Panc1 (cell line): ENCODE measurements around the gene HSPB3. TPM values are rescaled to one million over a fixed set of nuclear protein-coding genes. Genes with fewer than 3 reads are reported as not detected.

Experiments used
- ATAC-seq: fragments of 200-7000 bp; cut with Tn5 transposase; 2 replicates; pipeline ENCODE4 v1.9.1; 2020; ENCODE audit warnings: mild to moderate bottlenecking, moderate library complexity
- BruUV-seq: library from RNA; stranded (reverse); fragments of 400-500 nt; replicated peaks from 2 replicates; lab custom pipeline; 2021; lab: Mats Ljungman, UMichigan
- CTCF ChIA-PET: fragments of 300-600 bp; sonication (Branson Sonifier 250); formaldehyde crosslinking; loops from one replicate; lab custom pipeline; 2022; ENCODE audit warnings: antibody characterized with exemption; lab: Charles Lee
- POLR2A ChIA-PET: fragments of 300-600 bp; sonication (Branson Sonifier 250); formaldehyde crosslinking; loops from one replicate; lab custom pipeline; 2022; ENCODE audit warnings: antibody characterized with exemption; lab: Charles Lee
- DNase-seq: peaks from one replicate; pipeline ENCODE4 v3.0.0-alpha.2; 2010; ENCODE audit warnings: low read depth, low spot score
- H3K27ac ChIP-seq: 2 replicates; pipeline ENCODE4 v1.5.1; 2011; ENCODE audit warnings: mild to moderate bottlenecking, low read length, inconsistent platforms
- H3K27me3 ChIP-seq: fragments of 200-500 bp; sonication (Bioruptor generic); 2 replicates; pipeline ENCODE4 v1.6.0; 2014; ENCODE audit warnings: low read length, inconsistent platforms; ENCODE audit not compliant: control insufficient read depth, insufficient read depth
- H3K36me3 ChIP-seq: fragments of 200-500 bp; sonication (Bioruptor generic); 2 replicates; pipeline ENCODE4 v1.5.1; 2014; ENCODE audit warnings: inconsistent platforms, mild to moderate bottlenecking, low read length, moderate library complexity; ENCODE audit not compliant: control insufficient read depth, insufficient read depth
- H3K4me1 ChIP-seq: 2 replicates; pipeline ENCODE4 v1.5.1; 2011; ENCODE audit warnings: inconsistent platforms, mild to moderate bottlenecking, low read length, moderate library complexity; ENCODE audit not compliant: control insufficient read depth, insufficient read depth
- H3K4me3 ChIP-seq, 2 experiments: 2 replicates each; pipeline ENCODE4 v1.5.1; 2011 to 2012; ENCODE audit warnings: low read depth in 2 of 2, low read length in 2 of 2, mild to moderate bottlenecking in 2 of 2, inconsistent platforms in 1 of 2, moderate library complexity in 1 of 2
- H3K9me3 ChIP-seq: fragments of 200-500 bp; sonication (Bioruptor generic); 2 replicates; pipeline ENCODE4 v1.5.1; 2014; ENCODE audit warnings: low read depth, mild to moderate bottlenecking, inconsistent platforms, low read length, moderate library complexity; ENCODE audit not compliant: control insufficient read depth, insufficient read depth
- CTCF ChIP-seq: fragments of 450-650 bp; IDR thresholded peaks from 2 replicates; pipeline ENCODE4 v1.5.1; 2017; ENCODE audit warnings: mild to moderate bottlenecking
- POLR2AphosphoS5 ChIP-seq: IDR thresholded peaks from 2 replicates; pipeline ENCODE4 v1.6.1; 2012; ENCODE audit warnings: mild to moderate bottlenecking, low read depth, low read length, moderate library complexity
- REST ChIP-seq, 2 experiments: IDR thresholded peaks; 2 replicates each; pipeline ENCODE4 v1.6.1; 2011 to 2012; ENCODE audit warnings: low read depth in 2 of 2, control low read depth in 1 of 2, low read length in 1 of 2, mild to moderate bottlenecking in 1 of 2, moderate library complexity in 1 of 2; ENCODE audit not compliant: insufficient read depth in 1 of 2
- SIN3A ChIP-seq: IDR thresholded peaks from 2 replicates; pipeline ENCODE4 v1.6.1; 2012; ENCODE audit warnings: low read depth, mild to moderate bottlenecking, low read length, moderate library complexity, borderline replicate concordance; ENCODE audit not compliant: insufficient read depth
- TCF7L2 ChIP-seq: IDR thresholded peaks from 2 replicates; pipeline ENCODE4 v1.6.1; 2011; ENCODE audit warnings: mild to moderate bottlenecking, low read depth, low read length, inconsistent platforms
- in situ Hi-C: cut with HindIII; loops from 2 replicates; pipeline ENCODE4 v1.10.0; 2016; ENCODE audit warnings: low sequenced_read_pairs, low pct_unique_long_range_greater_than_20kb
- intact Hi-C: fragments of 100-400 bp; cut with micrococcal nuclease; formaldehyde crosslinking; loops from one replicate; pipeline ENCODE4 v1.10.0; 2022; ENCODE audit not compliant: unreplicated experiment
- total RNA-seq: library from RNA; stranded (reverse); gene quantifications from one replicate; pipeline ENCODE4 v1.2.1, GENCODE V29; 2021; ENCODE audit not compliant: unreplicated experiment

Gene HSPB3
- total RNA-seq, 1 experiment from 2014 or later: not detected

GRCh38 chr5:54460181-54460919 lies 4.9 kb downstream of the HSPB3 start:
- TF ChIP-seq CTCF: no peak
- no peak for TF ChIP-seq REST (IDR thresholded peaks at IDR 0.05; ENCODE audit: insufficient read depth in 1 of 2, low read depth in 2 of 2, low read length in 1 of 2)
- TF ChIP-seq POLR2AphosphoS5: no peak
- TF ChIP-seq SIN3A: no peak
- no peak for TF ChIP-seq TCF7L2
- CTCF ChIA-PET: no interaction called here
- DNase-seq (no peak), ATAC-seq (no peak)
- intact Hi-C loops: no loop called here
- POLR2A ChIA-PET: no interaction called here
- H3K9me3 ChIP-seq: no peaks in the 10 kb centered on the region
- in situ Hi-C loops: no loop called here
- H3K36me3 ChIP-seq: no peaks in the 10 kb centered on the region
- H3K27ac ChIP-seq: no peak overlapping the region
- no peak overlapping the region for H3K4me3 ChIP-seq
- H3K4me1 ChIP-seq: no peaks in the 10 kb centered on the region
- H3K27me3 ChIP-seq: peaks cover 3% of the 10 kb centered on the region; the same call in 1 of the 2 replicates
- no TSS peak for BruUV-seq

GRCh38 chr5:54462281-54462680 lies 6.8 kb downstream of the HSPB3 start:
- intact Hi-C loops (no loop called here), in situ Hi-C loops (no loop called here)
- Histone ChIP-seq H3K9me3 (no peaks in the 10 kb centered on the region), H3K27me3 (no peaks in the 10 kb centered on the region), H3K36me3 (no peaks in the 10 kb centered on the region), H3K4me3 (no peak overlapping the region), H3K27ac (no peak overlapping the region), H3K4me1 (no peaks in the 10 kb centered on the region)
- DNase-seq (no peak), ATAC-seq (no peak)
- BruUV-seq: no TSS peak
- CTCF ChIA-PET: no interaction called here
- TF ChIP-seq CTCF: no peak
- POLR2A ChIA-PET: no interaction called here
